ENCODE data around the gene ST13. TPM values are rescaled to one million over a fixed set of nuclear protein-coding genes. Genes with fewer than 3 reads are reported as not detected.

The ST13 gene
- total RNA-seq, 1 experiment from 2014 or later = 231 TPM

DNA sequence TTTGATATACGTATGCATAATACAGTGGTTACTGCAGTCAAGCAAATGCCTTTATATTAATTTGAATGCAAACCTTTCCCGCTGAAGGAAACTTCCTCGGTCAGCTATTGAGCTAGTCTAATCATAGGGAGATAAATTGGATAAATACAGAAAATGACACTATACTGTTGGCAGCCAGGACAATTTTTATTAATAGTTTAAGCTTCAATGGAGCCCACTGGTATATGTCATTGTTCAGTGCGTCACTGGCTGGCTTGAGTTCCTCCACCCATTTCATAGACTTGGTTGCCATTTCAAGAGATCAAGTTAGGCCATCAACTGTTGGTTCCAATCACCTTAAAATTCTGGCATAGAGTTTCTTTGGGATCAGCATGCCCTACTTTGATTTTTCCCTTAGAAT is 38.0 kb upstream of the ST13 start:
- Mint-ChIP-seq H3K9me3 (ENCODE audit: unreplicated experiment) (no peaks in the 10 kb centered on the region), H3K4me1 (ENCODE audit: insufficient read depth, unreplicated experiment) (peaks cover 7% of the 10 kb centered on the region), H3K27me3 (ENCODE audit: insufficient read depth, unreplicated experiment) (no peaks in the 10 kb centered on the region), H3K36me3 (ENCODE audit: insufficient read depth, unreplicated experiment) (peaks cover 38% of the 10 kb centered on the region), H3K27ac (ENCODE audit: low read depth, unreplicated experiment) (no peak overlapping the region), H3K4me3 (ENCODE audit: unreplicated experiment) (no peak overlapping the region)
- TF ChIP-seq CTCF (IDR thresholded peaks at IDR 0.05; ENCODE audit: unreplicated experiment) = no peak
- BruUV-seq (replicated peaks) = no TSS peak
- DNase-seq (ENCODE audit: unreplicated experiment) = no peak
- CTCF ChIA-PET = interaction anchor here (0.6 kb wide), 1 partner anchor 76 kb away, joined by 3 read pairs; no protein-coding TSS in a partner anchor
- POLR2A ChIA-PET = interaction anchor here (1.4 kb wide), 1 partner anchor 38 kb away, joined by 4 read pairs; the partner anchor contains the start of genes ST13 and XPNPEP3
- intact Hi-C loops (cut with micrococcal nuclease) = loop anchor here (10.0 kb wide), 1 partner anchor 240 kb away; no protein-coding TSS in a partner anchor

- intact Hi-C loops (cut with micrococcal nuclease) = loop anchor here (10.0 kb wide), 1 partner anchor 236 kb away; no protein-coding TSS in a partner anchor
- H3K9me3 Mint-ChIP-seq (ENCODE audit: unreplicated experiment) = no peaks in the 10 kb centered on the region
- no TSS peak for BruUV-seq (replicated peaks)
Observed at GRCh38 chr22:40890881-40891280, 34.4 kb upstream of the ST13 start.

DNA sequence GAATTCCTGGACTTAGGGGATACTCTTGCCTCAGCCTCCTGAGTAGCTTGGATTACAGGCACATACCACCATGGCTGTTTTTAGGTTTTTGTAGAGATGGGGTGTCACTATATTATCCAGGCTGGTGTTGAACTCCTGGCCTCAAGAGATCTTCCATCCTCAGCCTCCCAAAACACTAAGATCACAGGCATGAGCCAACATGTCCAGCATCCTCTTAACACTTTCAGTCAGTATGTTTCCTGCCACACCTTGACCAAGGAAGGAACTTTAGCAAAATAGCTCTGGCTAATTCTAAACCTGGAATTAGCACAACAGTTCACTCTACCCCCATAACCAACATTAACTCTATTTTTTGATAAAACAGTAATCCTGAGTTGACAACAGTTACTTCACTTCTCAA is 32.7 kb upstream of the ST13 start:
- DNase-seq (ENCODE audit: unreplicated experiment) = peak; percentile 1
- peaks cover 8% of the 10 kb centered on the region for H3K4me1 Mint-ChIP-seq (ENCODE audit: insufficient read depth, unreplicated experiment)
- no peaks in the 10 kb centered on the region for H3K9me3 Mint-ChIP-seq (ENCODE audit: unreplicated experiment)
- H3K27me3 Mint-ChIP-seq (ENCODE audit: insufficient read depth, unreplicated experiment) = no peaks in the 10 kb centered on the region
- intact Hi-C loops (cut with micrococcal nuclease) = no loop called here
- TF ChIP-seq CTCF (IDR thresholded peaks at IDR 0.05; ENCODE audit: unreplicated experiment) = no peak
- BruUV-seq (replicated peaks) = no TSS peak
- POLR2A ChIA-PET = interaction anchor here (1.4 to 3.0 kb wide), 2 partner anchors 10 to 32 kb away, joined by 4 to 12 read pairs; partner anchors contain the start of genes ST13 and XPNPEP3
- CTCF ChIA-PET = interaction anchor here (1.5 kb wide), 1 partner anchor 10 kb away, joined by 8 read pairs; no protein-coding TSS in a partner anchor
- peaks cover 67% of the 10 kb centered on the region for H3K36me3 Mint-ChIP-seq (ENCODE audit: insufficient read depth, unreplicated experiment)
- no peak overlapping the region for H3K4me3 Mint-ChIP-seq (ENCODE audit: unreplicated experiment)
- H3K27ac Mint-ChIP-seq (ENCODE audit: low read depth, unreplicated experiment) = peak overlapping the region; percentile 64

More at GRCh38 chr22:40890881-40891280, 34.4 kb upstream of the ST13 start:
- DNase-seq (ENCODE audit: unreplicated experiment) = peak; percentile 34
- peak overlapping the region; percentile 7 for H3K27ac Mint-ChIP-seq (ENCODE audit: low read depth, unreplicated experiment)
- peaks cover 53% of the 10 kb centered on the region for H3K36me3 Mint-ChIP-seq (ENCODE audit: insufficient read depth, unreplicated experiment)
- no peak for TF ChIP-seq CTCF (IDR thresholded peaks at IDR 0.05; ENCODE audit: unreplicated experiment)
- CTCF ChIA-PET = interaction anchor here (0.6 to 1.1 kb wide), 2 partner anchors 22 to 32 kb away, joined by 3 read pairs; no protein-coding TSS in a partner anchor
- POLR2A ChIA-PET = interaction anchor here (1.2 kb wide), 1 partner anchor 14 kb away, joined by 3 read pairs; no protein-coding TSS in a partner anchor
- no peak overlapping the region for H3K4me3 Mint-ChIP-seq (ENCODE audit: unreplicated experiment)
- no peaks in the 10 kb centered on the region for H3K27me3 Mint-ChIP-seq (ENCODE audit: insufficient read depth, unreplicated experiment)
- H3K4me1 Mint-ChIP-seq (ENCODE audit: insufficient read depth, unreplicated experiment) = peaks cover 8% of the 10 kb centered on the region

GRCh38 chr22:40878922-40879321 is 22.5 kb upstream of the ST13 start:
- no peak for TF ChIP-seq CTCF (IDR thresholded peaks at IDR 0.05; ENCODE audit: unreplicated experiment)
- CTCF ChIA-PET = interaction anchor here (1.7 kb wide), 1 partner anchor 21 kb away, joined by 4 read pairs; no protein-coding TSS in a partner anchor
- POLR2A ChIA-PET = interaction anchor here (1.2 kb wide), 1 partner anchor 20 kb away, joined by 3 read pairs; no protein-coding TSS in a partner anchor
- H3K27ac Mint-ChIP-seq (ENCODE audit: low read depth, unreplicated experiment) = no peak overlapping the region
- H3K36me3 Mint-ChIP-seq (ENCODE audit: insufficient read depth, unreplicated experiment) = peaks cover 63% of the 10 kb centered on the region
- H3K4me1 Mint-ChIP-seq (ENCODE audit: insufficient read depth, unreplicated experiment) = no peaks in the 10 kb centered on the region
- intact Hi-C loops (cut with micrococcal nuclease) = no loop called here
- BruUV-seq (replicated peaks) = no TSS peak
- no peak overlapping the region for H3K4me3 Mint-ChIP-seq (ENCODE audit: unreplicated experiment)
- no peak for DNase-seq (ENCODE audit: unreplicated experiment)
- H3K9me3 Mint-ChIP-seq (ENCODE audit: unreplicated experiment) = no peaks in the 10 kb centered on the region
- no peaks in the 10 kb centered on the region for H3K27me3 Mint-ChIP-seq (ENCODE audit: insufficient read depth, unreplicated experiment)

Measured in MCF 10A (cell line).